Psoas muscle (tissue), 8 donors: ENCODE results near the gene UBE3D. TPM values are rescaled to one million over a fixed set of nuclear protein-coding genes. Genes with fewer than 3 reads are reported as not detected.
"Not testable (repeated sequence)": the region's sequence is repeated elsewhere in the genome, so short reads cannot be mapped to it uniquely, and the experiment has no call there.

ENCODE experiments used
- ATAC-seq, 4 donors: fragments of 200-7000 bp; cut with Tn5 transposase; one replicate each; pipeline ENCODE4 v1.9.1; 2020; ENCODE audit warnings: moderate library complexity in 3 of 4, mild to moderate bottlenecking in 2 of 4
- DNase-seq, 2 donors: peaks; one replicate each; pipeline ENCODE4 v3.0.0-alpha.2; 2020
- H3K27ac ChIP-seq: fragments of 200-600 bp; one replicate; pipeline ENCODE4 v1.8.0; 2022
- H3K27me3 ChIP-seq, 3 donors: fragments of 200-600 bp in 1 of 3; one replicate each; pipeline versions ENCODE4 v1.6.1 to v1.8.0; 2013 to 2022; ENCODE audit warnings: low read length in 2 of 3, mild to moderate bottlenecking in 2 of 3, moderate library complexity in 1 of 3; ENCODE audit not compliant: insufficient read depth in 3 of 3
- H3K36me3 ChIP-seq, 2 donors: fragments of 200-600 bp in 1 of 2; one replicate each; pipeline versions ENCODE4 v1.6.1 to v1.8.0; 2013 to 2022; ENCODE audit warnings: low read depth in 1 of 2, mild to moderate bottlenecking in 1 of 2, moderate library complexity in 1 of 2; ENCODE audit not compliant: insufficient read depth in 1 of 2
- H3K4me1 ChIP-seq: fragments of 200-600 bp; one replicate; pipeline ENCODE4 v1.8.0; 2022
- H3K4me3 ChIP-seq: fragments of 200-600 bp; one replicate; pipeline ENCODE4 v1.8.0; 2022; ENCODE audit warnings: mild to moderate bottlenecking
- H3K9me3 ChIP-seq: fragments of 200-600 bp; one replicate; pipeline ENCODE4 v1.8.0; 2022
- CTCF ChIP-seq: fragments of 200-600 bp; IDR thresholded peaks from one replicate; pipeline ENCODE4 v1.8.0; 2022; ENCODE audit warnings: antibody characterized with exemption
- whole genome bisulfite sequencing, 3 donors: extraction: QIAGEN DNeasy Blood & Tissue Kit; methylation state at CpG; one replicate each; pipeline versions ENCODE4 v1.1.6 to v1.1.7; 2013; 5-methylcytosine and 5-hydroxymethylcytosine counted together
- intact Hi-C, 2 donors: fragments of 100-400 bp; cut with DNase I; formaldehyde crosslinking; loops; one replicate each; pipeline versions ENCODE4 v1.11.0 to v1.14.2; 2022
- polyA plus RNA-seq, 3 donors: library from polyadenylated mRNA; stranded (reverse); fragments of 200-250 nt; gene quantifications; one replicate each; pipeline ENCODE4 v1.2.3, GENCODE V29; 2013
- total RNA-seq, 4 donors: library from RNA; stranded (reverse); fragmentation: NEBNext Ultra II Directional in 2 of 4; extraction: Animal tissue kit (Norgen Biotek cat#: 25700) in 2 of 4; gene quantifications; one replicate each; pipeline versions ENCODE4 v1.2.1 to v1.2.4, GENCODE V29; 2021 to 2023
- donor health status: healthy with polysubstance abuse.
- donor health status: DM: no; HTN: no; CAD: no; lungs with moderate emphysema.
- donor health status: Bipolar disorder and iron deficiency.
- donor health status: healthy.
- donor health status: DM: yes; HTN: yes; CAD: no.
- donor health status: DM: no; HTN: no; CAD: no.
- donor health status: DM: no; HTN: no; CAD: no.
- donor health status: DM: yes; HTN: yes; CAD: no.

Gene UBE3D
- total and polyA plus RNA-seq, 7 donors = 1.9 to 3.8 (median 2.2) TPM

GRCh38 chr6:83042467-83043053 lies 23.1 kb downstream of the UBE3D start:
- Histone ChIP-seq H3K4me1 (no peaks in the 10 kb centered on the region), H3K27me3 (no peaks in the 10 kb centered on the region), H3K9me3 (no peaks in the 10 kb centered on the region), H3K4me3 (no peak overlapping the region), H3K36me3 (peaks cover 0 to 7% of the 10 kb centered on the region in 2 donors), H3K27ac (no peak overlapping the region)
- 67 to 75% (median 70%) methylated on average over 4 of the region's 4 CpGs for WGBS, 3 donors
- ATAC-seq (no peak), DNase-seq (no peak)
- intact Hi-C loops = no loop called here
- TF ChIP-seq CTCF = no peak

GRCh38 chr6:83038246-83038645 lies 27.4 kb downstream of the UBE3D start:
- Histone ChIP-seq H3K27ac (no peak overlapping the region), H3K36me3 (peaks cover 0 to 5% of the 10 kb centered on the region in 2 donors), H3K4me1 (no peaks in the 10 kb centered on the region), H3K4me3 (no peak overlapping the region), H3K9me3 (no peaks in the 10 kb centered on the region), H3K27me3 (no peaks in the 10 kb centered on the region)
- intact Hi-C loops = no loop called here
- DNase-seq = no peak
- no peak for ATAC-seq
- 92 to 98% (median 97%) methylated on average over 2 of the region's 2 CpGs for WGBS, 3 donors
- no peak for TF ChIP-seq CTCF

- no peak for TF ChIP-seq CTCF
- intact Hi-C loops = no loop called here
- H3K27me3 ChIP-seq = no peaks in the 10 kb centered on the region
- no peak overlapping the region for H3K27ac ChIP-seq
- no peak overlapping the region for H3K4me3 ChIP-seq
- ATAC-seq = no peak
- WGBS, 3 donors = 98 to 99% (median 99%) methylated on average over 6 of the region's 6 CpGs
- no peaks in the 10 kb centered on the region for H3K4me1 ChIP-seq
- no peaks in the 10 kb centered on the region for H3K9me3 ChIP-seq
- no peak for DNase-seq
- peaks cover 0 to 16% of the 10 kb centered on the region in 2 donors for H3K36me3 ChIP-seq
Observed at GRCh38 chr6:83031689-83032088, 34.0 kb downstream of the UBE3D start.

GRCh38 chr6:83019741-83020140 lies 45.9 kb downstream of the UBE3D start:
- Histone ChIP-seq H3K27me3 (no peaks in the 10 kb centered on the region), H3K4me1 (no peaks in the 10 kb centered on the region), H3K4me3 (no peak overlapping the region), H3K36me3 (peaks cover 2 to 42% of the 10 kb centered on the region in 2 donors), H3K27ac (no peak overlapping the region), H3K9me3 (peaks cover 7% of the 10 kb centered on the region)
- 90 to 95% (median 93%) methylated on average over 4 of the region's 4 CpGs for WGBS, 3 donors
- intact Hi-C loops = no loop called here
- no peak for TF ChIP-seq CTCF
- DNase-seq = no peak
- ATAC-seq = no peak

GRCh38 chr6:83011131-83011530 lies 54.5 kb downstream of the UBE3D start:
- ATAC-seq, H3K9me3 ChIP-seq, H3K4me1 ChIP-seq, H3K27ac ChIP-seq, DNase-seq, H3K4me3 ChIP-seq, H3K36me3 ChIP-seq, H3K27me3 ChIP-seq, intact Hi-C loops: not testable (repeated sequence)
- WGBS, 3 donors = 88 to 96% (median 94%) methylated on average over 3 of the region's 3 CpGs
